HepG2 (cell line): ENCODE results near the gene KRTAP10-6. TPM values are rescaled to one million over a fixed set of nuclear protein-coding genes. Genes with fewer than 3 reads are reported as not detected.

Experiments
- ARNTL ChIP-seq: sonication (generic); formaldehyde crosslinking; IDR thresholded peaks from 2 replicates; pipeline ENCODE4 v1.4.0; 2020; ENCODE audit warnings: mild to moderate bottlenecking, missing genetic modification reagents
- EEA1 ChIP-seq: sonication (generic); formaldehyde crosslinking; IDR thresholded peaks from 2 replicates; pipeline ENCODE4 v1.5.1; 2020; ENCODE audit warnings: mild to moderate bottlenecking, missing genetic modification reagents, borderline replicate concordance
- ELF1 ChIP-seq: sonication (generic); formaldehyde crosslinking; IDR thresholded peaks from 2 replicates; pipeline ENCODE4 v1.4.0; 2020; ENCODE audit warnings: missing genetic modification reagents
- KDM6A ChIP-seq: IDR thresholded peaks from 2 replicates; pipeline ENCODE4 v1.6.1; 2016; ENCODE audit warnings: low read depth
- PITX1 ChIP-seq: sonication (generic); formaldehyde crosslinking; IDR thresholded peaks from 2 replicates; pipeline ENCODE4 v1.5.1; 2020; ENCODE audit warnings: mild to moderate bottlenecking, missing genetic modification reagents
- SIX4 ChIP-seq: sonication (generic); formaldehyde crosslinking; IDR thresholded peaks from 2 replicates; pipeline ENCODE4 v1.4.0; 2020; ENCODE audit warnings: missing genetic modification reagents
- SOX13 ChIP-seq, 3 experiments: fragments of 450-650 bp in 1 of 3; sonication (generic) in 1 of 3; formaldehyde crosslinking in 1 of 3; IDR thresholded peaks in 2 of 3; conservative IDR thresholded peaks in 1 of 3; 2 replicates each; pipeline versions ENCODE4 v1.5.0 to v1.6.1; 2016 to 2020; ENCODE audit warnings: antibody characterized with exemption in 1 of 3, mild to moderate bottlenecking in 1 of 3, missing compliant biosample characterization in 1 of 3, missing genetic modification reagents in 1 of 3, moderate library complexity in 1 of 3
- TOPORS ChIP-seq: sonication (generic); formaldehyde crosslinking; IDR thresholded peaks from 2 replicates; pipeline ENCODE4 v1.8.0; 2023; ENCODE audit warnings: mild to moderate bottlenecking, missing genetic modification reagents
- ZNF225 ChIP-seq: sonication (generic); formaldehyde crosslinking; IDR thresholded peaks from 2 replicates; pipeline ENCODE4 v1.4.0; 2020; ENCODE audit warnings: mild to moderate bottlenecking, missing genetic modification reagents
- ZNF251 ChIP-seq: sonication (generic); formaldehyde crosslinking; IDR thresholded peaks from 2 replicates; pipeline ENCODE4 v1.9.0; 2021; ENCODE audit warnings: mild to moderate bottlenecking, missing genetic modification reagents
- polyA plus RNA-seq, 8 experiments: library from polyadenylated mRNA; depleted of rRNA in 3 of 8; stranded (reverse) in 7 of 8; unstranded in 1 of 8; fragments of >200 nt; fragmentation: Illumina TruSeq in 4 of 8; extraction: Trizol in 4 of 8; gene quantifications; 2 replicates each; pipeline versions ENCODE4 v1.2.1 to v1.2.3, GENCODE V29; 2011 to 2016; ENCODE audit warnings: low read depth in 4 of 8, missing spikeins in 1 of 8, mixed read lengths in 1 of 8; ENCODE audit not compliant: insufficient read depth in 1 of 8
- total RNA-seq, 5 experiments: library from RNA; depleted of rRNA; stranded (reverse); fragments of >200 nt; fragmentation: Illumina TruSeq; extraction: Trizol; gene quantifications; 2 replicates each; pipeline ENCODE4 v1.2.3, GENCODE V29; 2016; ENCODE audit warnings: low read depth in 1 of 5
- TF ChIP-seq, protein P1 (sequence below): sonication (generic); formaldehyde crosslinking; IDR thresholded peaks from 2 replicates; pipeline ENCODE4 v1.5.1; 2020; ENCODE audit warnings: mild to moderate bottlenecking, moderate library complexity, missing genetic modification reagents
- TF ChIP-seq, protein P2 (sequence below): sonication (generic); formaldehyde crosslinking; IDR thresholded peaks from 2 replicates; pipeline ENCODE4 v1.9.0; 2022; ENCODE audit warnings: low read depth, missing genetic modification reagents
- TF ChIP-seq, protein P3 (sequence below): IDR thresholded peaks from 2 replicates; pipeline ENCODE4 v1.6.1; 2016; ENCODE audit warnings: missing genetic modification reagents, missing compliant biosample characterization
- TF ChIP-seq, protein P4 (sequence below): sonication (generic); formaldehyde crosslinking; IDR thresholded peaks from 2 replicates; pipeline ENCODE4 v1.4.0; 2020; ENCODE audit warnings: mild to moderate bottlenecking, missing genetic modification reagents
- TF ChIP-seq, protein P5 (sequence below), 2 experiments: sonication (generic) in 1 of 2; formaldehyde crosslinking in 1 of 2; IDR thresholded peaks; 2 replicates each; pipeline versions ENCODE4 v1.6.1 to v1.9.0; 2014 to 2022; ENCODE audit warnings: antibody characterized with exemption in 1 of 2, borderline replicate concordance in 1 of 2, inconsistent platforms in 1 of 2, low read depth in 1 of 2, missing genetic modification reagents in 1 of 2

KRTAP10-6 gene
- total and polyA plus RNA-seq, 2 of the 13 experiments (the other 11 are each of a cell fraction or from before 2014, with no cell fraction given): not detected

GRCh38 chr21:44574457-44575306, 17.6 kb downstream of the KRTAP10-6 start (continued):
- TF ChIP-seq, protein P1, sequence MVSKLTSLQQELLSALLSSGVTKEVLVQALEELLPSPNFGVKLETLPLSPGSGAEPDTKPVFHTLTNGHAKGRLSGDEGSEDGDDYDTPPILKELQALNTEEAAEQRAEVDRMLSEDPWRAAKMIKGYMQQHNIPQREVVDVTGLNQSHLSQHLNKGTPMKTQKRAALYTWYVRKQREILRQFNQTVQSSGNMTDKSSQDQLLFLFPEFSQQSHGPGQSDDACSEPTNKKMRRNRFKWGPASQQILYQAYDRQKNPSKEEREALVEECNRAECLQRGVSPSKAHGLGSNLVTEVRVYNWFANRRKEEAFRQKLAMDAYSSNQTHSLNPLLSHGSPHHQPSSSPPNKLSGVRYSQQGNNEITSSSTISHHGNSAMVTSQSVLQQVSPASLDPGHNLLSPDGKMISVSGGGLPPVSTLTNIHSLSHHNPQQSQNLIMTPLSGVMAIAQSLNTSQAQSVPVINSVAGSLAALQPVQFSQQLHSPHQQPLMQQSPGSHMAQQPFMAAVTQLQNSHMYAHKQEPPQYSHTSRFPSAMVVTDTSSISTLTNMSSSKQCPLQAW (CRISPR knock-in tag): peak; percentile 63
- TF ChIP-seq ARNTL: peak; percentile 48; the same call in 1 of the 2 replicates
- no peak for TF ChIP-seq SOX13 (IDR thresholded peaks at IDR 0.05)
- TF ChIP-seq SOX13 (CRISPR knock-in tag; conservative IDR thresholded peaks at IDR 0.05 in 1 of 2, IDR thresholded peaks at IDR 0.05 in 1 of 2): peak in 1 of 2 experiments; percentile 72; a peak in 2 of 4 replicates
- TF ChIP-seq, protein P2, sequence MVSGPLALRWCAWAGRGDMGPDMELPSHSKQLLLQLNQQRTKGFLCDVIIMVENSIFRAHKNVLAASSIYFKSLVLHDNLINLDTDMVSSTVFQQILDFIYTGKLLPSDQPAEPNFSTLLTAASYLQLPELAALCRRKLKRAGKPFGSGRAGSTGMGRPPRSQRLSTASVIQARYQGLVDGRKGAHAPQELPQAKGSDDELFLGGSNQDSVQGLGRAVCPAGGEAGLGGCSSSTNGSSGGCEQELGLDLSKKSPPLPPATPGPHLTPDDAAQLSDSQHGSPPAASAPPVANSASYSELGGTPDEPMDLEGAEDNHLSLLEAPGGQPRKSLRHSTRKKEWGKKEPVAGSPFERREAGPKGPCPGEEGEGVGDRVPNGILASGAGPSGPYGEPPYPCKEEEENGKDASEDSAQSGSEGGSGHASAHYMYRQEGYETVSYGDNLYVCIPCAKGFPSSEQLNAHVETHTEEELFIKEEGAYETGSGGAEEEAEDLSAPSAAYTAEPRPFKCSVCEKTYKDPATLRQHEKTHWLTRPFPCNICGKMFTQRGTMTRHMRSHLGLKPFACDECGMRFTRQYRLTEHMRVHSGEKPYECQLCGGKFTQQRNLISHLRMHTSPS: peak; percentile 94
- TF ChIP-seq, protein P3, sequence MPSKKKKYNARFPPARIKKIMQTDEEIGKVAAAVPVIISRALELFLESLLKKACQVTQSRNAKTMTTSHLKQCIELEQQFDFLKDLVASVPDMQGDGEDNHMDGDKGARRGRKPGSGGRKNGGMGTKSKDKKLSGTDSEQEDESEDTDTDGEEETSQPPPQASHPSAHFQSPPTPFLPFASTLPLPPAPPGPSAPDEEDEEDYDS (CRISPR knock-in tag): peak; percentile 61; the same call in 1 of the 2 replicates
- TF ChIP-seq, protein P4, sequence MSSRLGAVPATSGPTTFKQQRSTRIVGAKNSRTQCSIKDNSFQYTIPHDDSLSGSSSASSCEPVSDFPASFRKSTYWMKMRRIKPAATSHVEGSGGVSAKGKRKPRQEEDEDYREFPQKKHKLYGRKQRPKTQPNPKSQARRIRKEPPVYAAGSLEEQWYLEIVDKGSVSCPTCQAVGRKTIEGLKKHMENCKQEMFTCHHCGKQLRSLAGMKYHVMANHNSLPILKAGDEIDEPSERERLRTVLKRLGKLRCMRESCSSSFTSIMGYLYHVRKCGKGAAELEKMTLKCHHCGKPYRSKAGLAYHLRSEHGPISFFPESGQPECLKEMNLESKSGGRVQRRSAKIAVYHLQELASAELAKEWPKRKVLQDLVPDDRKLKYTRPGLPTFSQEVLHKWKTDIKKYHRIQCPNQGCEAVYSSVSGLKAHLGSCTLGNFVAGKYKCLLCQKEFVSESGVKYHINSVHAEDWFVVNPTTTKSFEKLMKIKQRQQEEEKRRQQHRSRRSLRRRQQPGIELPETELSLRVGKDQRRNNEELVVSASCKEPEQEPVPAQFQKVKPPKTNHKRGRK: no peak
- peak; percentile 44; the same call in 1 of the 2 replicates for TF ChIP-seq KDM6A (CRISPR knock-in tag)
- TF ChIP-seq ELF1: peak; percentile 71
- peak; percentile 55; the same call in 1 of the 2 replicates for TF ChIP-seq PITX1 (CRISPR knock-in tag)
- TF ChIP-seq TOPORS (CRISPR knock-in tag): peak; percentile 38; the same call in 1 of the 2 replicates
- TF ChIP-seq EEA1: no peak
- TF ChIP-seq ZNF251 (CRISPR knock-in tag): 0 out of 2 replicates have a peak, but pooled peaks have one; percentile 5
- TF ChIP-seq ZNF225 (CRISPR knock-in tag): 0 out of 2 replicates have a peak, but pooled peaks have one; percentile 38
- peak; percentile 55; the same call in 1 of the 2 replicates for TF ChIP-seq SIX4 (CRISPR knock-in tag)
- TF ChIP-seq, protein P5, sequence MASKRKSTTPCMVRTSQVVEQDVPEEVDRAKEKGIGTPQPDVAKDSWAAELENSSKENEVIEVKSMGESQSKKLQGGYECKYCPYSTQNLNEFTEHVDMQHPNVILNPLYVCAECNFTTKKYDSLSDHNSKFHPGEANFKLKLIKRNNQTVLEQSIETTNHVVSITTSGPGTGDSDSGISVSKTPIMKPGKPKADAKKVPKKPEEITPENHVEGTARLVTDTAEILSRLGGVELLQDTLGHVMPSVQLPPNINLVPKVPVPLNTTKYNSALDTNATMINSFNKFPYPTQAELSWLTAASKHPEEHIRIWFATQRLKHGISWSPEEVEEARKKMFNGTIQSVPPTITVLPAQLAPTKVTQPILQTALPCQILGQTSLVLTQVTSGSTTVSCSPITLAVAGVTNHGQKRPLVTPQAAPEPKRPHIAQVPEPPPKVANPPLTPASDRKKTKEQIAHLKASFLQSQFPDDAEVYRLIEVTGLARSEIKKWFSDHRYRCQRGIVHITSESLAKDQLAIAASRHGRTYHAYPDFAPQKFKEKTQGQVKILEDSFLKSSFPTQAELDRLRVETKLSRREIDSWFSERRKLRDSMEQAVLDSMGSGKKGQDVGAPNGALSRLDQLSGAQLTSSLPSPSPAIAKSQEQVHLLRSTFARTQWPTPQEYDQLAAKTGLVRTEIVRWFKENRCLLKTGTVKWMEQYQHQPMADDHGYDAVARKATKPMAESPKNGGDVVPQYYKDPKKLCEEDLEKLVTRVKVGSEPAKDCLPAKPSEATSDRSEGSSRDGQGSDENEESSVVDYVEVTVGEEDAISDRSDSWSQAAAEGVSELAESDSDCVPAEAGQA (IDR thresholded peaks at IDR 0.05; ENCODE audit: low read depth): 0 out of 2 replicates have a peak, but pooled peaks have one; percentile 15
- TF ChIP-seq, protein P5 (CRISPR knock-in tag; IDR thresholded peaks at IDR 0.05; ENCODE audit: borderline replicate concordance): no peak
